GM21825 (cell line): ENCODE results near the gene PSMF1.
"Not testable (repeated sequence)": the region's sequence is repeated elsewhere in the genome, so short reads cannot be mapped to it uniquely, and the experiment has no call there.

Source experiments
- ATAC-seq: cut with Tn5 transposase; IDR thresholded peaks from one replicate; pipeline ENCODE4 v1.9.1; 2021; ENCODE audit warnings: mild to moderate bottlenecking, moderate library complexity; ENCODE audit not compliant: unreplicated experiment

PSMF1 gene

GRCh38 chr20:1122388-1123315 lies 4.2 kb downstream of the PSMF1 start:
- ATAC-seq: no peak

- no peak for ATAC-seq
Measured at GRCh38 chr20:1123666-1124065, 5.3 kb downstream of the PSMF1 start.

GRCh38 chr20:1124421-1124820 lies 6.0 kb downstream of the PSMF1 start:
- ATAC-seq: no peak

GRCh38 chr20:1125277-1125676 lies 6.9 kb downstream of the PSMF1 start:
- no peak for ATAC-seq

GRCh38 chr20:1127840-1128239 lies 9.4 kb downstream of the PSMF1 start:
- no peak for ATAC-seq

GRCh38 chr20:1130058-1130694 lies 11.8 kb downstream of the PSMF1 start:
- ATAC-seq: no peak

GRCh38 chr20:1130847-1131246 lies 12.4 kb downstream of the PSMF1 start:
- ATAC-seq: no peak

- no peak for ATAC-seq
Measured at GRCh38 chr20:1131354-1131753, 13.0 kb downstream of the PSMF1 start.

GRCh38 chr20:1134355-1134754 lies 16.0 kb downstream of the PSMF1 start:
- no peak for ATAC-seq

- ATAC-seq: no peak
Measured at GRCh38 chr20:1134836-1135235, 16.4 kb downstream of the PSMF1 start.

GRCh38 chr20:1137236-1137635 lies 18.8 kb downstream of the PSMF1 start:
- ATAC-seq: no peak

- ATAC-seq: no peak
Measured at GRCh38 chr20:1144401-1145172, 26.2 kb downstream of the PSMF1 start.

- ATAC-seq: no peak
Measured at GRCh38 chr20:1146957-1147356, 28.6 kb downstream of the PSMF1 start.

GRCh38 chr20:1149812-1150211 lies 31.4 kb downstream of the PSMF1 start:
- not testable (repeated sequence) for ATAC-seq

- ATAC-seq: no peak
Measured at GRCh38 chr20:1150218-1150617, 31.8 kb downstream of the PSMF1 start.

- ATAC-seq: no peak
Measured at GRCh38 chr20:1150968-1151367, 32.6 kb downstream of the PSMF1 start.

- ATAC-seq: no peak
Measured at GRCh38 chr20:1154226-1154625, 35.8 kb downstream of the PSMF1 start.

- no peak for ATAC-seq
Measured at GRCh38 chr20:1154691-1155090, 36.3 kb downstream of the PSMF1 start.

GRCh38 chr20:1155342-1155741 lies 36.9 kb downstream of the PSMF1 start:
- ATAC-seq: no peak

GRCh38 chr20:1160496-1160895 lies 42.1 kb downstream of the PSMF1 start:
- ATAC-seq: no peak

- ATAC-seq: no peak
Measured at GRCh38 chr20:1160991-1161390, 42.6 kb downstream of the PSMF1 start.
